Muscle layer of duodenum (tissue), 2 donors: Measurements from ENCODE around the gene TSGA10IP.
A peak's percentile ranks its signal among the peaks of the same experiment; 100 is the strongest.

ENCODE experiments used
- H3K27ac ChIP-seq: one replicate; pipeline ENCODE4 v1.7.0; 2013; ENCODE audit warnings: mild to moderate bottlenecking, low read length
- H3K27me3 ChIP-seq: one replicate; pipeline ENCODE4 v1.7.0; 2013; ENCODE audit warnings: low read depth, mild to moderate bottlenecking, control low read depth, low read length
- H3K36me3 ChIP-seq, 2 donors: one replicate each; pipeline ENCODE4 v1.7.0; 2013; ENCODE audit warnings: low read length in 2 of 2, control low read depth in 1 of 2, mild to moderate bottlenecking in 1 of 2; ENCODE audit not compliant: insufficient read depth in 2 of 2, control insufficient read depth in 1 of 2
- H3K4me1 ChIP-seq, 2 donors: one replicate each; pipeline ENCODE4 v1.7.0; 2013; ENCODE audit warnings: low read length in 2 of 2, mild to moderate bottlenecking in 2 of 2, control low read depth in 1 of 2, moderate library complexity in 1 of 2; ENCODE audit not compliant: insufficient read depth in 2 of 2, control insufficient read depth in 1 of 2
- H3K4me3 ChIP-seq, 2 donors: one replicate each; pipeline ENCODE4 v1.7.0; 2013; ENCODE audit warnings: low read length in 2 of 2, low read depth in 1 of 2, mild to moderate bottlenecking in 1 of 2
- H3K9me3 ChIP-seq, 2 donors: one replicate each; pipeline ENCODE4 v1.7.0; 2013; ENCODE audit warnings: low read length in 2 of 2, control low read depth in 1 of 2, mild to moderate bottlenecking in 1 of 2; ENCODE audit not compliant: control insufficient read depth in 1 of 2
- donor health status: healthy.

Gene TSGA10IP

GRCh38 chr11:66003291-66003690 is 58.0 kb downstream of the TSGA10IP start:
- Histone ChIP-seq H3K27ac (peak overlapping the region; percentile 96), H3K4me1 (peaks cover 8 to 26% of the 10 kb centered on the region in 2 donors), H3K36me3 (peaks cover 32 to 42% of the 10 kb centered on the region in 2 donors), H3K27me3 (no peaks in the 10 kb centered on the region), H3K4me3 (peak overlapping the region; percentile 100), H3K9me3 (no peaks in the 10 kb centered on the region)

- H3K27ac ChIP-seq = no peak overlapping the region
- H3K9me3 ChIP-seq = no peaks in the 10 kb centered on the region
- H3K4me1 ChIP-seq = peaks cover 8 to 26% of the 10 kb centered on the region in 2 donors
- H3K27me3 ChIP-seq = no peaks in the 10 kb centered on the region
- peaks cover 23 to 33% of the 10 kb centered on the region in 2 donors for H3K36me3 ChIP-seq
- H3K4me3 ChIP-seq = no peak overlapping the region
These were observed 58.9 kb downstream of the TSGA10IP start for GRCh38 chr11:66004186-66004585.

GRCh38 chr11:66006134-66006890 is 61.0 kb downstream of the TSGA10IP start:
- Histone ChIP-seq H3K27ac (no peak overlapping the region), H3K36me3 (peaks cover 12 to 21% of the 10 kb centered on the region in 2 donors), H3K9me3 (no peaks in the 10 kb centered on the region), H3K27me3 (no peaks in the 10 kb centered on the region), H3K4me1 (peaks cover 5 to 9% of the 10 kb centered on the region in 2 donors), H3K4me3 (no peak overlapping the region)

GRCh38 chr11:66006891-66007176 is 61.6 kb downstream of the TSGA10IP start:
- Histone ChIP-seq H3K36me3 (peaks cover 12 to 18% of the 10 kb centered on the region in 2 donors), H3K27me3 (no peaks in the 10 kb centered on the region), H3K4me3 (no peak overlapping the region), H3K4me1 (peaks cover 5 to 9% of the 10 kb centered on the region in 2 donors), H3K9me3 (no peaks in the 10 kb centered on the region), H3K27ac (no peak overlapping the region)

- no peaks in the 10 kb centered on the region for H3K27me3 ChIP-seq
- H3K36me3 ChIP-seq = peaks cover 12 to 17% of the 10 kb centered on the region in 2 donors
- peaks cover 5 to 9% of the 10 kb centered on the region in 2 donors for H3K4me1 ChIP-seq
- no peak overlapping the region for H3K27ac ChIP-seq
- no peak overlapping the region for H3K4me3 ChIP-seq
- no peaks in the 10 kb centered on the region for H3K9me3 ChIP-seq
These were observed 61.9 kb downstream of the TSGA10IP start for GRCh38 chr11:66007201-66007634.

- Histone ChIP-seq H3K4me3 (no peak overlapping the region), H3K27ac (no peak overlapping the region), H3K4me1 (peaks cover 4 to 10% of the 10 kb centered on the region in 2 donors), H3K36me3 (peaks cover 12 to 17% of the 10 kb centered on the region in 2 donors), H3K27me3 (peaks cover 4% of the 10 kb centered on the region), H3K9me3 (no peaks in the 10 kb centered on the region)
These were observed 62.8 kb downstream of the TSGA10IP start for GRCh38 chr11:66008095-66008467.

- Histone ChIP-seq H3K4me3 (no peak overlapping the region), H3K27ac (no peak overlapping the region), H3K36me3 (peaks cover 12 to 17% of the 10 kb centered on the region in 2 donors), H3K9me3 (no peaks in the 10 kb centered on the region), H3K27me3 (peaks cover 10% of the 10 kb centered on the region), H3K4me1 (peaks cover 0 to 4% of the 10 kb centered on the region in 2 donors)
These were observed 63.3 kb downstream of the TSGA10IP start for GRCh38 chr11:66008468-66009101.
